Measurements from ENCODE around the gene ZBTB16.

Gene ZBTB16

GRCh38 chr11:114099392-114100178 is 40.1 kb downstream of the ZBTB16 start:
- no peak for DNase-seq (ENCODE audit: insufficient read length, low spot score)
- no peak for FAIRE-seq

- DNase-seq (ENCODE audit: insufficient read length, low spot score) (no peak), FAIRE-seq (no peak)
These were observed 43.7 kb downstream of the ZBTB16 start for GRCh38 chr11:114102993-114103896.

DNA sequence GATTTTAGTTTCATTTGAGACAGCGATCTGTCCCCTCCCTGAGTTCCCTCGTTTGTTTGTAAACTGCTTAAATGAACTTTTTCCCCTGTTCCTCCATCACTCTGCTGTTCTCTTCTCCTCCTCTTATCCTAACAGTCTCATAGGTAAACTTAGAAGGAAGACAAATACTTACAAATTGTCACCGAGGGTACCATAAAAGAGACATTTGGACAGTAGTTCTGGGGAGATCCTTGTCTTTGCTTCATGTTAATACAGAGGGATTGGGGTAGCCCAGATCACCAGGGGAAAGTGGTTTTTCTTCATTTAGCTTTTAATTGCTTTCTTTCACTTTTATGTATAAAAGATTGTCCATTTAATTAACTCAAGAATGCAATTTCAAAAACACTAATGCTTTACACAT is 46.1 kb downstream of the ZBTB16 start:
- DNase-seq (ENCODE audit: insufficient read length, low spot score): no peak
- no peak for FAIRE-seq

DNA sequence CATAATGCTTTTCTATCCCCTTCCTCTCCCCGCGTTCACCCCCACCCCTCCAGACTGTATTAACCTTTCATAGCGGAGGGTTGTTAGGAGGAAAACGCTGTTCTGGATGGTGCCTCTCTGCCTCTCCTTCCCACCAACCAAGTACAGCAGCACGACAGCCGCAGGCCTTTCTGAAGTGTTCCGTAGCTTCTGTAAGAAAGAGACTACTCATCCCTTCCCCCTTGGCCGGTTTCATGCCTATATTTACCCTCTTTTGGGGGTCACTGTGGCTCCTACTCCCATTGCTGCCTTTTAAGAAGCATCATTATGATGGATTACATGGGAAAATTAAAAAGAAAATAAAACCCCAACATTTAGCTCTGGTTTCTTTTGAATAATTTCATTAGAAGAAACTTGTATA is 46.5 kb downstream of the ZBTB16 start:
- FAIRE-seq (no peak), DNase-seq (ENCODE audit: insufficient read length, low spot score) (no peak)

DNA sequence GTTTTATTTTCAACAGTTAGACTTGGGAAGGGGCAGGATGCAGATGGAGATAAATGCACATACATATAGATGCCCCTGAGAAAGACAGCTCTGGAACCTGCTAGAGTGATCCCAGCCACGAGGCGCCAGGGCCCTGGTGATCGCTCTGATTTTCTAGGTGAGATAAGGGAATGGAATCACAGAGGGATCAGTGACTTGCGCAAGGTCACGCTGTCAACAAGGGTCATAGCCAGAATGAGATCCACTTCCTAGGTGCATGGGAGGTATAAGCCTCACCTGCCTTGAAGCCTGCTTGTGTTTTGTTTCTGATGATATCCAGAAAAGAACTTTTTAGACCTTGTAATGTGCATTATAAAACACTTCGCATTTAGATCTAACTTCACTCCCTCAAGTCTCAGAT is 47.5 kb downstream of the ZBTB16 start:
- FAIRE-seq (no peak), DNase-seq (ENCODE audit: insufficient read length, low spot score) (no peak)

DNA sequence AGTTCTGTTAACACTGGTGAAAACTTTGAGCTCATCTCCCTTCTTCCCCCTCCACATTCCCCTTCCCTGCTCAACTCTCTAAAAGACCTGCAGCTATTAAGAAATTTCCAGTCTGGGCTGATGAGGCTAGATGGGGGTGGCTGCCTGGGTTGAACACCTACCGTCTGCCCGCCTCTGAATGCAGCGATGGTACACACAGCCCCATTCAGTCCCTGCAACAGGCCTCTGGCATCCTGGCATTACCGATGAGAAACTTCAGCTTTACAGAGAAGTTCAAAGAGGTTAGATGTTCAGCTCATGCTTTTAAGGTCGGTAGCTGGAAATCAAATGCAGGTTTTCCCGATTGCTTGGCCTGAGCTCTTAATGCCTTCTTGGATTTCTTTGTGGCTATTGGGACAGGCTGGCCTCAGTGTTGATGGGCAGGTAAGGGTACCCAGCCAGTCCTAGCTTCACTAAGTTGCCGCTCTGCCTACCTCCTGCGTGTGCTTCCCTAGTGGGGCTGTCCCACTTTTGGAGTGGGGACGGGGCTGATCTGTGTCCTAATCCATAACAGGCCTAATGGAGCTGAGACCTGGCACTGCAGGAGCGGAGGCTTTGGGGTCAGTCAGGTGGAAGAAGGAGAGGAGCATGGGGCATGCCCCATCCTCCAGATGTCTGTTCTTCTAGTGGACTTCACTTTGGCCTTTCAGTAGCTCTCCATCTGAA is 49.1 kb downstream of the ZBTB16 start:
- no peak for DNase-seq (ENCODE audit: insufficient read length, low spot score)
- FAIRE-seq: no peak

GRCh38 chr11:114109206-114110090 is 49.9 kb downstream of the ZBTB16 start:
- DNase-seq (ENCODE audit: insufficient read length, low spot score) (no peak), FAIRE-seq (no peak)

GRCh38 chr11:114110123-114110522 is 50.6 kb downstream of the ZBTB16 start:
- DNase-seq (ENCODE audit: insufficient read length, low spot score) (no peak), FAIRE-seq (no peak)

GRCh38 chr11:114110952-114111947 is 51.7 kb downstream of the ZBTB16 start:
- DNase-seq (ENCODE audit: insufficient read length, low spot score): no peak
- FAIRE-seq: peak; percentile 23

DNA sequence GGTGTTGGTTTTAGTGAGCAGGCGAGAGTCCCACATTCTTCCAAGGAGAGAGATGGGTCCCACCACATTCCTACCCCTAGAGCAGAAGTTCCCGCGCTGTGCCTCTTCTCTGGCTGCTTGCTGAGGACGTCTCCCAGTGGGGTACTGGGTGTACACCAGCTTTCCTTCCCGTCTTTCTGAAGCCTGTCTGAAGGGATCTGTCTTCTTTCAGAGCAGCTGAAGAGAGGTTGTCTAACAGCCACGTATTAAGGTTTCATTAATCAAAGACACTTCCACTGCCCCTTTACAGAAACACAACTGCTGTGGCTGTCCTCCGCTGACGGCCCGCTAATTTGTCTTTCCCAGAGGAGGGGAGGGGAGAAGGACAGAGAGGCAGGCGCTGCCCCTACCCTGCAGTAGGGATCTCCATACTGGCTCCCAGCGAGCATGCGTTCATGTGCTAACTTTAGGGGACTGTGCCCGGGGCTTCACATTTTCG is 56.0 kb downstream of the ZBTB16 start:
- FAIRE-seq (no peak), DNase-seq (ENCODE audit: insufficient read length, low spot score) (no peak)

- DNase-seq (ENCODE audit: insufficient read length, low spot score): no peak
- FAIRE-seq: no peak
These were observed 56.8 kb downstream of the ZBTB16 start for GRCh38 chr11:114116357-114116756.

GRCh38 chr11:114116800-114117199 is 57.3 kb downstream of the ZBTB16 start:
- DNase-seq (ENCODE audit: insufficient read length, low spot score) (no peak), FAIRE-seq (no peak)

DNA sequence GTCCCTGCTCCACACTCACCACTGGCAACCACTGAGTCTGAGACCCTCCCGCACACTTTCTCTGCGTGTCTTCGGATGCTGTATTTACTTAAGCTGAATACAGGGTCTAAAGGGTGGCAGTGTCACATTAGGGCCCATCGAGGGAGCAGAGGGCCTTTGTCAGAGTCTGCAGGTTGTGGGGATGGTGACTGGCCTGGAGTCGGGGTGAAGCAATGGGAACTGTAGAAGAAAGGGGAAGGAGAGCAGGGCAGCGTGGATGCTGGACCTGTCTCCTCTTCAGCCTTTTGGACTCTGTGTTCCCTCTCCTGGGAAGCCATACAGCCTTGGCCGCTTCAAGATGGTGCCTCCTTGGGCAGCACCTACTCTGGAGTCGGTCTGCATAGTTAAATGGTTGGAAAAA is 61.1 kb downstream of the ZBTB16 start:
- FAIRE-seq: no peak
- no peak for DNase-seq (ENCODE audit: insufficient read length, low spot score)

DNA sequence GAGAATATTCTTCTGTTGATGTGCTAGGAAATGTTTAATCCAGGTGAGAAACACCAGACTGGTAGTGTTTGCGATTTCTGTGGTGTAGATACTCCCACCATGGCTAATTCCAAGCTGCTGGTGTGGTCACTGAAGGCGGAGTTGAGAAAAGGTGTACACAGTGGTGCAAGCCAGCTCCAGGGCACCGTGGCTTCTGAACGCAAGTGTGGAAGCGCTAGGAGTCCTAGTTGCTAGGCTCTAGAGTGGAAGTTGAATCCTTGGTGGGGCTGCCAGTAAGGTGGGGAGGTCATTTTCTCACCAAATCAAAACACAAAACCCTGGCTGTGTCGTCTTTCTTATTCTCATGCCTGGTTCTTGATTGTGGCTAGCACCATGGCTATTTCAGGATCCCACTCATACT is 61.6 kb downstream of the ZBTB16 start:
- DNase-seq (ENCODE audit: insufficient read length, low spot score): no peak
- FAIRE-seq: no peak

DNA sequence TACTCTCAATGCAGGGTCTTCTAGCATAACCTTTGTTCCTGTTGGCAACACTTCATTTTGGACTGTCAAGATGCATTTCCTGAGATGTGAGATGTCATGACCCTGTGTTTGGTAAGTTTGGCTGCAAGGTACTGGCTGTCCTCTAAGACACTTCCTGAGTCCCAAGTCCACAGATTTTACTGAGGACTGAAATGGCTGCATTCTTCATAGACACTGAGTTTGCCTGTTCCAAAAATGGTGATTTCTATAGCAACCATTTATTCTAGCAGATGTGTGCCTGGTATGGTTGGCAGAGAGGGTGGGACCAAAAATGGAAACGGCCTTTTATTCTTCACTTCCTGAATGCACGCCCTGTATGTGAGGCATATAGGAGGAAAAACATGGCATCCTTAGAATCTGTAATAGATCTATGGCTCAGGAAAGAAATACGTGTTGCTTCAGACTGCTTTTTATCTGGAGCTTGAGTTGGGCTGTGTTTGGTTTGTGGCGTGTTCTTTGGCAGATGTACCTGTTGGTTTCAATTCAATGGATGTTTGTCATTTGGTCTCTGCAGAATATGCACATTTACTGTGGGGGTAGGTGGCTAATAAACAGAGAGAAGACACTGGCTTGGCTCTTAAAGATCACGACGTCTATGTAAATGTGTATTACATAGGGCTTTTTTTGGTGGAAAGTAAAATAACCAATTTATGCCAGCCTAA is 62.4 kb downstream of the ZBTB16 start:
- DNase-seq (ENCODE audit: insufficient read length, low spot score): no peak
- no peak for FAIRE-seq

- FAIRE-seq (no peak), DNase-seq (ENCODE audit: insufficient read length, low spot score) (no peak)
These were observed 63.2 kb downstream of the ZBTB16 start for GRCh38 chr11:114122686-114123085.

DNA sequence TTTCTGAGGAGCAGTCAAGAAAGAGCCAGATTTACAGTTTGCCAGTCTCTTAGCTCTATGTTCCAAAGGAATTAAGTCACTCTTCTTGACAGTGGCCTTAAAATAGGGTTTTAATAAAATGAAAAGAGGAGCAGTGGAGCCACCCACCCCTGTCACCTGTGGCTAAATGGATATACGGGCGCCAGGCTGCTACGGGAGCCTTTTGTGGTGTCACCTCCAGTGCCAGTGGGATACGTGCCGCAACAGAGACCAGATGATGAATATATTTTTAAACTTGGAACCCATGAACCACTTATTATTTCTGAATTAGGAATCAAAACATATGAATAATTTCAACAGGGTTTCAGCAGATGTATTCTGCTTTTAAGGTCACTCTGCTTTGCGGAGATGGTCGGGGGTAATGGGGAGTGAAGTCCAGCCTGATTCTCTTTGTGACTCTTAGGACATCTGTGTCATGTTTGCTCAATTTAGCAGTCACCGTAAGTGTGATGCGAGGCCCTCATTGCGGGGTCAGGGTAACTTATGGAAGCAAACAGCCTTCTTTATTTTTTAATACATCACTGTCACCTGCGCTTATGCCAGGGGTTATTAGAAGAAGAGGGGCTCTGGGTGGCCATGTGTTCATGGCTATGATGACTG is 64.3 kb downstream of the ZBTB16 start:
- DNase-seq (ENCODE audit: insufficient read length, low spot score) (no peak), FAIRE-seq (no peak)

- DNase-seq (ENCODE audit: insufficient read length, low spot score): no peak
- no peak for FAIRE-seq
These were observed 65.2 kb downstream of the ZBTB16 start for GRCh38 chr11:114124601-114125144.
